Liver (tissue), 9 donors: ENCODE measurements around the gene TTC28. TPM values are rescaled to one million over a fixed set of nuclear protein-coding genes. Genes with fewer than 3 reads are reported as not detected.

Experiments
- DNase-seq: peaks from one replicate; pipeline ENCODE4 v3.0.0-alpha.2; 2017; ENCODE audit warnings: low spot score
- H3K27ac ChIP-seq, 2 donors: one replicate each; pipeline ENCODE4 v1.7.0; 2013; ENCODE audit warnings: inconsistent platforms in 2 of 2, low read length in 2 of 2, control low read depth in 1 of 2, low read depth in 1 of 2, mild to moderate bottlenecking in 1 of 2
- H3K27me3 ChIP-seq, 4 donors: one replicate each; pipeline versions ENCODE4 v1.6.1 to v1.7.0; 2013; ENCODE audit warnings: low read length in 3 of 4, inconsistent platforms in 1 of 4, mild to moderate bottlenecking in 1 of 4, moderate library complexity in 1 of 4; ENCODE audit not compliant: control insufficient read depth in 4 of 4, insufficient read depth in 4 of 4
- H3K36me3 ChIP-seq, 4 donors: one replicate each; pipeline versions ENCODE4 v1.6.1 to v1.7.0; 2013; ENCODE audit warnings: low read length in 3 of 4, mild to moderate bottlenecking in 3 of 4, low read depth in 1 of 4, moderate library complexity in 1 of 4; ENCODE audit not compliant: control insufficient read depth in 4 of 4, insufficient read depth in 3 of 4
- H3K4me1 ChIP-seq, 4 donors: one replicate each; pipeline versions ENCODE4 v1.6.1 to v1.7.0; 2013; ENCODE audit warnings: low read length in 3 of 4, mild to moderate bottlenecking in 3 of 4, moderate library complexity in 1 of 4; ENCODE audit not compliant: control insufficient read depth in 4 of 4, insufficient read depth in 4 of 4
- H3K4me3 ChIP-seq, 3 donors: one replicate each; pipeline versions ENCODE4 v1.6.1 to v1.7.0; 2013; ENCODE audit warnings: low read length in 3 of 3, control low read depth in 1 of 3, low read depth in 1 of 3, mild to moderate bottlenecking in 1 of 3
- H3K9ac ChIP-seq, 2 donors: one replicate each; pipeline ENCODE4 v1.7.0; 2013; ENCODE audit warnings: low read length in 2 of 2, mild to moderate bottlenecking in 2 of 2, moderate library complexity in 2 of 2, control low read depth in 1 of 2, low read depth in 1 of 2
- H3K9me3 ChIP-seq, 4 donors: one replicate each; pipeline versions ENCODE4 v1.6.1 to v1.7.0; 2013; ENCODE audit warnings: low read length in 3 of 4; ENCODE audit not compliant: control insufficient read depth in 4 of 4
- ATF3 ChIP-seq: IDR thresholded peaks from 2 replicates; pipeline ENCODE4 v1.6.1; 2016; ENCODE audit warnings: antibody characterized with exemption
- CTCF ChIP-seq: fragments of 150-350 bp; IDR thresholded peaks from 2 replicates; pipeline ENCODE4 v1.5.1; 2017; ENCODE audit warnings: improper control_type of control experiment, low read depth, low read length; ENCODE audit not compliant: missing input control
- FOXA2 ChIP-seq: IDR thresholded peaks from 2 replicates; pipeline ENCODE4 v1.6.1; 2016; ENCODE audit warnings: antibody characterized with exemption
- GABPA ChIP-seq, 2 donors: IDR thresholded peaks in 1 of 2; conservative IDR thresholded peaks in 1 of 2; 2 replicates each; pipeline ENCODE4 v1.6.1; 2016; ENCODE audit warnings: antibody characterized with exemption in 2 of 2, mild to moderate bottlenecking in 1 of 2, moderate library complexity in 1 of 2
- HNF4A ChIP-seq, 2 donors: conservative IDR thresholded peaks; 2 replicates each; pipeline ENCODE4 v1.6.1; 2016; ENCODE audit warnings: antibody characterized with exemption in 2 of 2, mild to moderate bottlenecking in 2 of 2
- HNF4G ChIP-seq: IDR thresholded peaks from 2 replicates; pipeline ENCODE4 v1.6.1; 2016; ENCODE audit warnings: antibody characterized with exemption
- JUND ChIP-seq, 2 donors: IDR thresholded peaks; 2 replicates each; pipeline ENCODE4 v1.6.1; 2016; ENCODE audit warnings: antibody characterized with exemption in 2 of 2
- MAX ChIP-seq: IDR thresholded peaks from 2 replicates; pipeline ENCODE4 v1.6.1; 2016; ENCODE audit warnings: antibody characterized with exemption
- NR2F2 ChIP-seq: IDR thresholded peaks from 2 replicates; pipeline ENCODE4 v1.6.1; 2016; ENCODE audit warnings: antibody characterized with exemption
- RAD21 ChIP-seq, 2 donors: IDR thresholded peaks; 2 replicates each; pipeline ENCODE4 v1.6.1; 2016; ENCODE audit warnings: antibody characterized with exemption in 2 of 2, mild to moderate bottlenecking in 2 of 2
- REST ChIP-seq: IDR thresholded peaks from 2 replicates; pipeline ENCODE4 v1.6.1; 2016; ENCODE audit warnings: antibody characterized with exemption, mild to moderate bottlenecking
- RXRA ChIP-seq, 2 donors: IDR thresholded peaks; 2 replicates each; pipeline ENCODE4 v1.6.1; 2017 to 2018; ENCODE audit warnings: antibody characterized with exemption in 2 of 2, mild to moderate bottlenecking in 1 of 2
- TAF1 ChIP-seq: conservative IDR thresholded peaks from 2 replicates; pipeline ENCODE4 v1.6.1; 2016; ENCODE audit warnings: antibody characterized with exemption, mild to moderate bottlenecking
- YY1 ChIP-seq: IDR thresholded peaks from 2 replicates; pipeline ENCODE4 v1.6.1; 2016; ENCODE audit warnings: antibody characterized with exemption, mild to moderate bottlenecking
- WGBS: extraction: QIAGEN DNeasy Blood & Tissue Kit; methylation state at CpG from one replicate; pipeline ENCODE4 v1.1.7; 2013; 5-methylcytosine and 5-hydroxymethylcytosine counted together
- polyA plus RNA-seq, 2 donors: library from polyadenylated mRNA; stranded (reverse) in 1 of 2; unstranded in 1 of 2; fragments of 200-250 nt in 1 of 2; fragments of >200 nt in 1 of 2; fragmentation: Nextera tagmentation in 1 of 2; extraction: Ambion mirVana in 1 of 2; gene quantifications; one replicate each; pipeline versions ENCODE4 v1.2.1 to v1.2.3, GENCODE V29; 2013 to 2015
- total RNA-seq, 2 donors: library from RNA; depleted of rRNA; stranded (reverse); fragments of >200 nt; gene quantifications; one replicate each; pipeline ENCODE4 v1.2.3, GENCODE V29; 2014
- donor health status: healthy.
- donor health status: healthy.
- donor health status: healthy.
- donor health status: healthy.
- donor health status: healthy.

Gene TTC28
- total and polyA plus RNA-seq, 4 donors: 4.2 to 19.4 (median 5.9) TPM

GRCh38 chr22:28630177-28630574 lies 49.5 kb downstream of the TTC28 start:
- Histone ChIP-seq H3K4me3 (no peak overlapping the region), H3K4me1 (no peaks in the 10 kb centered on the region), H3K36me3 (no peaks in the 10 kb centered on the region), H3K9me3 (no peaks in the 10 kb centered on the region), H3K27ac (no peak overlapping the region), H3K27me3 (no peaks in the 10 kb centered on the region), H3K9ac (no peak overlapping the region)
- 98% methylated on average over 1 of the region's 1 CpG for WGBS
- TF ChIP-seq RXRA (IDR thresholded peaks at IDR 0.05) (no peak), REST (no peak), RAD21 (IDR thresholded peaks at IDR 0.05) (no peak), ATF3 (no peak), YY1 (no peak), FOXA2 (no peak), HNF4G (no peak), TAF1 (no peak), NR2F2 (no peak), JUND (IDR thresholded peaks at IDR 0.05) (no peak), GABPA (IDR thresholded peaks at IDR 0.05 in 1 of 2, conservative IDR thresholded peaks at IDR 0.05 in 1 of 2) (no peak), CTCF (no peak), MAX (no peak), HNF4A (conservative IDR thresholded peaks at IDR 0.05) (no peak)
- DNase-seq: no peak

- H3K4me1 ChIP-seq: no peaks in the 10 kb centered on the region
- H3K9ac ChIP-seq: no peak overlapping the region
- H3K27ac ChIP-seq: no peak overlapping the region
- H3K36me3 ChIP-seq: no peaks in the 10 kb centered on the region
- DNase-seq: no peak
- TF ChIP-seq GABPA (IDR thresholded peaks at IDR 0.05 in 1 of 2, conservative IDR thresholded peaks at IDR 0.05 in 1 of 2) (no peak), ATF3 (peak; percentile 72)
- no peaks in the 10 kb centered on the region for H3K9me3 ChIP-seq
- WGBS: 90% methylated on average over 4 of the region's 4 CpGs
- H3K4me3 ChIP-seq: no peak overlapping the region
- H3K27me3 ChIP-seq: no peaks in the 10 kb centered on the region
Measured at GRCh38 chr22:28629420-28630176, 50.0 kb downstream of the TTC28 start.
